CD14-positive monocyte (primary cell): Measurements from ENCODE around the gene MMP7. TPM values are rescaled to one million over a fixed set of nuclear protein-coding genes. Genes with fewer than 3 reads are reported as not detected.

Source experiments
- DNase-seq, 3 donors: peaks; one replicate each; pipeline ENCODE4 v3.0.0-alpha.2; 2011 to 2022
- H2AFZ ChIP-seq: 2 replicates; pipeline ENCODE4 v1.6.0; 2012; ENCODE audit warnings: mild to moderate bottlenecking, low read depth, low read length, inconsistent platforms; ENCODE audit not compliant: insufficient read depth, poor library complexity, severe bottlenecking
- H3K27ac ChIP-seq, 2 donors: 1 replicate in 1 of 2; 2 replicates in 1 of 2; pipeline ENCODE4 v1.5.1; 2012 to 2013; ENCODE audit warnings: low read length in 2 of 2, control low read depth in 1 of 2, inconsistent platforms in 1 of 2, low read depth in 1 of 2, mild to moderate bottlenecking in 1 of 2
- H3K27me3 ChIP-seq, 2 donors: one replicate each; pipeline versions ENCODE4 v1.6.0 to v1.6.1; 2011 to 2013; ENCODE audit warnings: low read length in 2 of 2; ENCODE audit not compliant: control insufficient read depth in 2 of 2, insufficient read depth in 2 of 2
- H3K36me3 ChIP-seq, 2 donors: replicated peaks in 1 of 2; 1 replicate in 1 of 2; 2 replicates in 1 of 2; pipeline versions ENCODE4 v1.5.1 to v1.6.1; 2012 to 2013; ENCODE audit warnings: low read length in 2 of 2, control low read depth in 1 of 2, inconsistent platforms in 1 of 2, mild to moderate bottlenecking in 1 of 2; ENCODE audit not compliant: insufficient read depth in 2 of 2, control insufficient read depth in 1 of 2
- H3K4me1 ChIP-seq, 2 donors: 1 replicate in 1 of 2; 2 replicates in 1 of 2; pipeline versions ENCODE4 v1.5.1 to v1.6.1; 2012 to 2013; ENCODE audit warnings: low read length in 2 of 2, control low read depth in 1 of 2, inconsistent platforms in 1 of 2, mild to moderate bottlenecking in 1 of 2, moderate library complexity in 1 of 2; ENCODE audit not compliant: insufficient read depth in 2 of 2, control insufficient read depth in 1 of 2
- H3K4me2 ChIP-seq: replicated peaks from 2 replicates; pipeline ENCODE3; 2012; ENCODE audit warnings: low read length, moderate library complexity, mild to moderate bottlenecking; ENCODE audit not compliant: poor library complexity, severe bottlenecking; ENCODE audit errors: extremely low read depth
- H3K4me3 ChIP-seq, 3 experiments: fragments of 200-600 bp in 1 of 3; sonication (generic) in 1 of 3; replicated peaks in 1 of 3; 1 replicate in 2 of 3; 2 replicates in 1 of 3; pipeline ENCODE4 v1.5.1; 2011 to 2013; ENCODE audit warnings: low read length in 3 of 3, mild to moderate bottlenecking in 3 of 3, control low read depth in 2 of 3, low read depth in 2 of 3, inconsistent platforms in 1 of 3, moderate library complexity in 1 of 3
- H3K79me2 ChIP-seq: 2 replicates; pipeline ENCODE4 v1.6.0; 2012; ENCODE audit warnings: mild to moderate bottlenecking, control low read depth, inconsistent platforms, low read length, moderate library complexity; ENCODE audit not compliant: insufficient read depth
- H3K9ac ChIP-seq: 2 replicates; pipeline ENCODE4 v1.6.0; 2017; ENCODE audit warnings: low read length, mild to moderate bottlenecking; ENCODE audit not compliant: insufficient read depth, poor library complexity, severe bottlenecking
- H3K9me3 ChIP-seq, 2 donors: replicated peaks in 1 of 2; 1 replicate in 1 of 2; 2 replicates in 1 of 2; pipeline versions ENCODE4 v1.5.1 to v1.6.1; 2012 to 2013; ENCODE audit warnings: low read length in 2 of 2, control low read depth in 1 of 2; ENCODE audit not compliant: control insufficient read depth in 1 of 2, insufficient read depth in 1 of 2
- H4K20me1 ChIP-seq: 2 replicates; pipeline ENCODE4 v1.6.0; 2012; ENCODE audit warnings: mild to moderate bottlenecking, low read length, control low read depth, moderate library complexity; ENCODE audit not compliant: insufficient read depth
- H3K27ac Mint-ChIP-seq, 7 donors: one replicate each; pipeline ENCODE4 v1.8.0; 2020; ENCODE audit warnings: mild to moderate bottlenecking in 7 of 7, mixed read lengths in 7 of 7, moderate library complexity in 6 of 7, inconsistent platforms in 2 of 7
- H3K27me3 Mint-ChIP-seq, 3 donors: one replicate each; pipeline ENCODE4 v1.8.0; 2021 to 2022; ENCODE audit warnings: low read depth in 3 of 3, mild to moderate bottlenecking in 3 of 3, mixed read lengths in 3 of 3, moderate library complexity in 3 of 3, inconsistent platforms in 1 of 3
- H3K36me3 Mint-ChIP-seq, 2 donors: one replicate each; pipeline ENCODE4 v1.8.0; 2020; ENCODE audit warnings: mixed read lengths in 2 of 2, inconsistent platforms in 1 of 2, mild to moderate bottlenecking in 1 of 2
- H3K4me1 Mint-ChIP-seq: one replicate; pipeline ENCODE4 v1.8.0; 2020; ENCODE audit warnings: mild to moderate bottlenecking, mixed read lengths
- H3K4me3 Mint-ChIP-seq, 2 donors: one replicate each; pipeline ENCODE4 v1.8.0; 2020; ENCODE audit warnings: mild to moderate bottlenecking in 2 of 2, mixed read lengths in 2 of 2, moderate library complexity in 1 of 2
- H3K9me3 Mint-ChIP-seq, 7 donors: one replicate each; pipeline ENCODE4 v1.8.0; 2020 to 2022; ENCODE audit warnings: mixed read lengths in 7 of 7, mild to moderate bottlenecking in 6 of 7, moderate library complexity in 6 of 7, inconsistent platforms in 2 of 7
- WGBS: methylation state at CpG from one replicate; pipeline ENCODE4 v1.1.5; 2013; ENCODE audit warnings: missing lambda C conversion rate; ENCODE audit not compliant: insufficient coverage; 5-methylcytosine and 5-hydroxymethylcytosine counted together
- intact Hi-C, 2 donors: fragments of 100-400 bp; cut with micrococcal nuclease; formaldehyde crosslinking; loops; one replicate each; pipeline versions ENCODE4 v1.15.0 to v1.15.1; 2023
- polyA plus RNA-seq, 3 donors: library from polyadenylated mRNA; depleted of rRNA in 1 of 3; unstranded in 2 of 3; stranded (reverse) in 1 of 3; fragments of 300-500 nt in 2 of 3; fragments of >200 nt in 1 of 3; fragmentation: Illumina TruSeq in 2 of 3; gene quantifications; 1 replicate in 2 of 3; 2 replicates in 1 of 3; pipeline ENCODE4 v1.2.3, GENCODE V29; 2012 to 2021
- TF ChIP-seq, protein P1 (sequence below): fragments of 200-600 bp; IDR thresholded peaks from one replicate; pipeline ENCODE4 v1.8.0; 2022; ENCODE audit warnings: antibody characterized with exemption, mild to moderate bottlenecking

The MMP7 gene
- polyA plus RNA-seq, 3 donors, result not detected

DNA sequence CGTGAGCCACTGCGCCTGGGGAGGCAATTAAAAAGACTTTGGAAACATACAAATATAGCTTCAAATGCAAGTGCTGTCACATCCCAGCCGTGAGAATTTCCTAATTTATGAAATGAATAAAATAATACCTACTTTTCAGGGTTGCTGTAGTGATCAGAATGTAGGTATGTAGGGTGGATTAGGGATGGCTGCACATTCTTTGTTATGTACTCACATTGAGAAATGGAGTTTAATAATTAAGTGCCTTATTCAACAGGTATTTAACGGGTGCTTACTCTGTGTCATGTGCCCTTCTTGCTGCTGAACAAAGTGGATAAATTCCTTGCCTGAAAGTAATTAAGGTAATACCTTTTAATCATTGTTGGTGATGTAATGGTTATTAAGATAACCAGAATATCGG, 37.0 kb downstream of the MMP7 start:
- Histone ChIP-seq H3K4me3 (no peak overlapping the region), H3K9me3 (no peaks in the 10 kb centered on the region), H3K36me3 (no peaks in the 10 kb centered on the region), H2AFZ (no peak overlapping the region), H3K79me2 (no peaks in the 10 kb centered on the region), H3K27ac (no peak overlapping the region), H3K27me3 (no peaks in the 10 kb centered on the region), H3K9ac (no peak overlapping the region), H3K4me2 (no peak overlapping the region), H3K4me1 (peaks cover 0 to 3% of the 10 kb centered on the region in 2 donors), H4K20me1 (no peaks in the 10 kb centered on the region)
- WGBS, result no CpG with 5 or more reads among the region's 5 CpGs
- TF ChIP-seq, protein P1, sequence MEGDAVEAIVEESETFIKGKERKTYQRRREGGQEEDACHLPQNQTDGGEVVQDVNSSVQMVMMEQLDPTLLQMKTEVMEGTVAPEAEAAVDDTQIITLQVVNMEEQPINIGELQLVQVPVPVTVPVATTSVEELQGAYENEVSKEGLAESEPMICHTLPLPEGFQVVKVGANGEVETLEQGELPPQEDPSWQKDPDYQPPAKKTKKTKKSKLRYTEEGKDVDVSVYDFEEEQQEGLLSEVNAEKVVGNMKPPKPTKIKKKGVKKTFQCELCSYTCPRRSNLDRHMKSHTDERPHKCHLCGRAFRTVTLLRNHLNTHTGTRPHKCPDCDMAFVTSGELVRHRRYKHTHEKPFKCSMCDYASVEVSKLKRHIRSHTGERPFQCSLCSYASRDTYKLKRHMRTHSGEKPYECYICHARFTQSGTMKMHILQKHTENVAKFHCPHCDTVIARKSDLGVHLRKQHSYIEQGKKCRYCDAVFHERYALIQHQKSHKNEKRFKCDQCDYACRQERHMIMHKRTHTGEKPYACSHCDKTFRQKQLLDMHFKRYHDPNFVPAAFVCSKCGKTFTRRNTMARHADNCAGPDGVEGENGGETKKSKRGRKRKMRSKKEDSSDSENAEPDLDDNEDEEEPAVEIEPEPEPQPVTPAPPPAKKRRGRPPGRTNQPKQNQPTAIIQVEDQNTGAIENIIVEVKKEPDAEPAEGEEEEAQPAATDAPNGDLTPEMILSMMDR, result no peak
- DNase-seq, result no peak
- Mint-ChIP-seq H3K27me3 (peaks cover 0 to 3% (median 3%) of the 10 kb centered on the region in 3 donors), H3K27ac (no peak overlapping the region), H3K36me3 (no peaks in the 10 kb centered on the region), H3K9me3 (no peaks in the 10 kb centered on the region), H3K4me1 (peaks cover 9% of the 10 kb centered on the region), H3K4me3 (no peak overlapping the region)
- intact Hi-C loops, result loop anchor here (10.0 kb wide), 1 partner anchor 209 kb away; no protein-coding TSS in a partner anchor

DNA sequence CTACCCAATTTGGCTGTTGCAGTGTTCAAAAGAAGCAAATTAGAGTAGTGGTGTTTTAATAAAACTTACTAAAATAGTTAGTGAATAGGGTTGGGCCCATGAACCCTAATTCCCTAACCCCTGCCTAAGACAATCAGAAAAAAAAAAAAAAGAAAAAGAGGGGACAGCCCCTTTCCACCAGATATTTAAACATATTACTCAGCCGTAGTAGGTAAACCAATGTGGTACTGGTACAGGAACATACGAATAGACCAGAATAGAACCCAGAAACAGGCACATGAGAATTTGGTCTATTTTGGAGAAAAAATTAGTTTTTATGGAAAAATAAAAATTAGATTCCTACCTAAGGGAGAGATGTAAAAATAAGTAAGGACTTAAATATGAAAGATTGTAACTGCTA, 38.6 kb downstream of the MMP7 start:
- H3K9me3 Mint-ChIP-seq, result no peaks in the 10 kb centered on the region
- H4K20me1 ChIP-seq, result no peaks in the 10 kb centered on the region
- no peak for DNase-seq
- no peaks in the 10 kb centered on the region for H3K9me3 ChIP-seq
- H2AFZ ChIP-seq, result no peak overlapping the region
- no peaks in the 10 kb centered on the region for H3K27me3 ChIP-seq
- no peak overlapping the region for H3K4me3 Mint-ChIP-seq
- WGBS, result no CpG with 5 or more reads among the region's 2 CpGs
- peaks cover 0 to 3% (median 3%) of the 10 kb centered on the region in 3 donors for H3K27me3 Mint-ChIP-seq
- TF ChIP-seq, protein P1, result no peak
- H3K4me3 ChIP-seq, result no peak overlapping the region
- no peaks in the 10 kb centered on the region for H3K36me3 ChIP-seq
- H3K9ac ChIP-seq, result no peak overlapping the region
- H3K4me1 ChIP-seq, result peaks cover 0 to 3% of the 10 kb centered on the region in 2 donors
- no peak overlapping the region for H3K27ac ChIP-seq
- no peaks in the 10 kb centered on the region for H3K79me2 ChIP-seq
- no peaks in the 10 kb centered on the region for H3K36me3 Mint-ChIP-seq
- H3K27ac Mint-ChIP-seq, result no peak overlapping the region
- peaks cover 12% of the 10 kb centered on the region for H3K4me1 Mint-ChIP-seq
- no peak overlapping the region for H3K4me2 ChIP-seq
- intact Hi-C loops, result loop anchor here (10.0 kb wide), 1 partner anchor 207 kb away; no protein-coding TSS in a partner anchor
